CD1c-positive myeloid dendritic cell (primary cell): ENCODE results near the gene PRELID1.
"Not testable (repeated sequence)": the region's sequence is repeated elsewhere in the genome, so short reads cannot be mapped to it uniquely, and the experiment has no call there.

Source experiments
- DNase-seq: peaks from one replicate; pipeline ENCODE4 v3.0.0-alpha.2; 2016; ENCODE audit errors: extremely low spot score

PRELID1 gene

GRCh38 chr5:177299697-177300096 lies 3.9 kb upstream of the PRELID1 start:
- DNase-seq = no peak

GRCh38 chr5:177300236-177300880 lies 3.2 kb upstream of the PRELID1 start:
- peak; percentile 91 for DNase-seq

- no peak for DNase-seq
Observed at GRCh38 chr5:177300951-177301350, 2.6 kb upstream of the PRELID1 start.

GRCh38 chr5:177301503-177302165 lies 2.0 kb upstream of the PRELID1 start:
- DNase-seq = no peak

GRCh38 chr5:177302354-177303110 lies 1.1 kb upstream of the PRELID1 start:
- DNase-seq = no peak

- no peak for DNase-seq
Observed at GRCh38 chr5:177303925-177304391, 359 bp downstream of the PRELID1 start.

- no peak for DNase-seq
Observed at GRCh38 chr5:177304392-177305119, 957 bp downstream of the PRELID1 start.

- not testable (repeated sequence) for DNase-seq
Observed at GRCh38 chr5:177306103-177306640, 2.6 kb downstream of the PRELID1 start.

- DNase-seq = peak; percentile 94
Observed at GRCh38 chr5:177306674-177307543, 3.3 kb downstream of the PRELID1 start.

- DNase-seq = no peak
Observed at GRCh38 chr5:177307544-177308363, 4.2 kb downstream of the PRELID1 start.

GRCh38 chr5:177308740-177309139 lies 5.1 kb downstream of the PRELID1 start:
- DNase-seq = no peak

GRCh38 chr5:177309351-177310191 lies 6.0 kb downstream of the PRELID1 start:
- DNase-seq = peak; percentile 62

GRCh38 chr5:177310332-177310731 lies 6.7 kb downstream of the PRELID1 start:
- DNase-seq = no peak

GRCh38 chr5:177310757-177311391 lies 7.3 kb downstream of the PRELID1 start:
- peak; percentile 51 for DNase-seq

- DNase-seq = no peak
Observed at GRCh38 chr5:177311392-177311722, 7.8 kb downstream of the PRELID1 start.

- DNase-seq = peak; percentile 96
Observed at GRCh38 chr5:177311723-177312648, 8.4 kb downstream of the PRELID1 start, which contains the start of gene MXD3. Gene MXD3 (minus strand): TSS chr5:177311898. CDS start chr5:177311830, 68 bp downstream.

- peak; percentile 74 for DNase-seq
Observed at GRCh38 chr5:177312649-177313181, 9.1 kb downstream of the PRELID1 start.
